ENCODE data around the gene NUDT21. TPM values are rescaled to one million over a fixed set of nuclear protein-coding genes. Genes with fewer than 3 reads are reported as not detected.
"Not testable (repeated sequence)": the region's sequence is repeated elsewhere in the genome, so short reads cannot be mapped to it uniquely, and the experiment has no call there.

Gene NUDT21
- total RNA-seq, 2 experiments from 2014 or later, result 296 to 306 TPM

- intact Hi-C loops (cut with micrococcal nuclease), result no loop called here
- no peak overlapping the region for H3K4me3 Mint-ChIP-seq
- H3K9me3 Mint-ChIP-seq, result no peaks in the 10 kb centered on the region
- H3K27ac Mint-ChIP-seq, result no peak overlapping the region
- H3K27me3 Mint-ChIP-seq, result no peaks in the 10 kb centered on the region
- no peak for DNase-seq
- ATAC-seq, result no peak
- TF ChIP-seq CTCF (IDR thresholded peaks at IDR 0.05), result no peak
- peaks cover 52% of the 10 kb centered on the region for H3K36me3 Mint-ChIP-seq (ENCODE audit: low read depth)
- ChIA-PET CTCF (interaction anchor here (1.1 to 1.6 kb wide), 3 partner anchors 13 to 80 kb away, joined by 3 to 5 read pairs (median 3); no protein-coding TSS in a partner anchor), POLR2A (no interaction called here)
- H3K4me1 Mint-ChIP-seq (ENCODE audit: low read depth), result peaks cover 3% of the 10 kb centered on the region
Observed at GRCh38 chr16:56399486-56399885, 51.6 kb downstream of the NUDT21 start.

- Mint-ChIP-seq H3K27me3 (no peaks in the 10 kb centered on the region), H3K4me1 (ENCODE audit: low read depth) (peaks cover 3% of the 10 kb centered on the region), H3K9me3 (no peaks in the 10 kb centered on the region), H3K4me3 (no peak overlapping the region), H3K27ac (no peak overlapping the region), H3K36me3 (ENCODE audit: low read depth) (peaks cover 53% of the 10 kb centered on the region)
- ChIA-PET CTCF (interaction anchor here (1.2 kb wide), 1 partner anchor 13 kb away, joined by 3 read pairs; no protein-coding TSS in a partner anchor), POLR2A (no interaction called here)
- TF ChIP-seq CTCF (IDR thresholded peaks at IDR 0.05), result no peak
- ATAC-seq, result no peak
- no peak for DNase-seq
- intact Hi-C loops (cut with micrococcal nuclease), result no loop called here
Observed at GRCh38 chr16:56399047-56399446, 52.1 kb downstream of the NUDT21 start.

- H3K27me3 Mint-ChIP-seq; DNase-seq; H3K9me3 Mint-ChIP-seq; POLR2A ChIA-PET; intact Hi-C loops (cut with micrococcal nuclease); CTCF ChIA-PET; H3K27ac Mint-ChIP-seq; H3K4me3 Mint-ChIP-seq; H3K4me1 Mint-ChIP-seq (ENCODE audit: low read depth); ATAC-seq: not testable (repeated sequence)
- peaks cover 55% of the 10 kb centered on the region for H3K36me3 Mint-ChIP-seq (ENCODE audit: low read depth)
Observed at GRCh38 chr16:56396724-56397123, 54.4 kb downstream of the NUDT21 start.

- H3K27ac Mint-ChIP-seq, result peak overlapping the region; percentile 44
- POLR2A ChIA-PET, result no interaction called here
- no peaks in the 10 kb centered on the region for H3K27me3 Mint-ChIP-seq
Observed at GRCh38 chr16:56389554-56389953, 61.6 kb downstream of the NUDT21 start.

GRCh38 chr16:56388209-56388608 lies 62.9 kb downstream of the NUDT21 start:
- Mint-ChIP-seq H3K27me3 (no peaks in the 10 kb centered on the region), H3K27ac (no peak overlapping the region), H3K36me3 (ENCODE audit: low read depth) (peaks cover 50% of the 10 kb centered on the region), H3K9me3 (peaks cover 5% of the 10 kb centered on the region), H3K4me3 (no peak overlapping the region), H3K4me1 (ENCODE audit: low read depth) (peaks cover 7% of the 10 kb centered on the region)
- POLR2A ChIA-PET, result no interaction called here
- no peak for TF ChIP-seq CTCF (IDR thresholded peaks at IDR 0.05)
- ATAC-seq (no peak), DNase-seq (no peak)
- intact Hi-C loops (cut with micrococcal nuclease), result no loop called here
- CTCF ChIA-PET, result interaction anchor here (1.7 kb wide), 1 partner anchor 13 kb away, joined by 7 read pairs; no protein-coding TSS in a partner anchor

More at GRCh38 chr16:56389554-56389953, 61.6 kb downstream of the NUDT21 start:
- peaks cover 7% of the 10 kb centered on the region for H3K4me1 Mint-ChIP-seq (ENCODE audit: low read depth)
- H3K9me3 Mint-ChIP-seq, result no peaks in the 10 kb centered on the region
- no peak for TF ChIP-seq CTCF (IDR thresholded peaks at IDR 0.05)
- no peak overlapping the region for H3K4me3 Mint-ChIP-seq
- peaks cover 42% of the 10 kb centered on the region for H3K36me3 Mint-ChIP-seq (ENCODE audit: low read depth)
- intact Hi-C loops (cut with micrococcal nuclease), result no loop called here
- DNase-seq (no peak), ATAC-seq (no peak)
- CTCF ChIA-PET, result interaction anchor here (1.7 kb wide), 1 partner anchor 12 kb away, joined by 7 read pairs; no protein-coding TSS in a partner anchor
